ENCODE data around the gene ZNF521.

DNA sequence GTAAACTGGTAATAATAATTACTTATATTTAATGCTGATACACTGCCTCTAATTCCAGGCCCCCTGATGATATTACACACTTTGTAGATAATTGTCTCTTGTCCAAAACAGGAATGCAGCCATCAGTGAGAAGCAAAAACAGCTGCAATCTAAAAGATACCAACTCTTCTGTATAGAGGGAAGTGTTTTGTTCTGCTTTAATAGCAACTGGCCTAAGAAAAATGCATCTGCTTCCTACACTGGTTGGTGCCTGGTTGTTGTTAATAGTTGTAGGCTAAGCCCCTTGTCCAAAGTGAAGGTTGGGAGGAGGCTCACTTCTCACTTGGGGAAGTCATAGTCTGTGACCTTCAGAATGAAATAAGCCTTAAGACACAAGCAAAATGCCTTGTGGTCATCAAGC, 332.0 kb downstream of the ZNF521 start:
- TF ChIP-seq, protein P1, sequence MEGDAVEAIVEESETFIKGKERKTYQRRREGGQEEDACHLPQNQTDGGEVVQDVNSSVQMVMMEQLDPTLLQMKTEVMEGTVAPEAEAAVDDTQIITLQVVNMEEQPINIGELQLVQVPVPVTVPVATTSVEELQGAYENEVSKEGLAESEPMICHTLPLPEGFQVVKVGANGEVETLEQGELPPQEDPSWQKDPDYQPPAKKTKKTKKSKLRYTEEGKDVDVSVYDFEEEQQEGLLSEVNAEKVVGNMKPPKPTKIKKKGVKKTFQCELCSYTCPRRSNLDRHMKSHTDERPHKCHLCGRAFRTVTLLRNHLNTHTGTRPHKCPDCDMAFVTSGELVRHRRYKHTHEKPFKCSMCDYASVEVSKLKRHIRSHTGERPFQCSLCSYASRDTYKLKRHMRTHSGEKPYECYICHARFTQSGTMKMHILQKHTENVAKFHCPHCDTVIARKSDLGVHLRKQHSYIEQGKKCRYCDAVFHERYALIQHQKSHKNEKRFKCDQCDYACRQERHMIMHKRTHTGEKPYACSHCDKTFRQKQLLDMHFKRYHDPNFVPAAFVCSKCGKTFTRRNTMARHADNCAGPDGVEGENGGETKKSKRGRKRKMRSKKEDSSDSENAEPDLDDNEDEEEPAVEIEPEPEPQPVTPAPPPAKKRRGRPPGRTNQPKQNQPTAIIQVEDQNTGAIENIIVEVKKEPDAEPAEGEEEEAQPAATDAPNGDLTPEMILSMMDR (IDR thresholded peaks at IDR 0.05; ENCODE audit: insufficient read depth, low read length, poor library complexity, severe bottlenecking), result no peak
- TF ChIP-seq EZH2phosphoT487 (conservative IDR thresholded peaks at IDR 0.05; ENCODE audit: low read length), result no peak

Data from SU-DHL-6 (cell line).